Astrocyte of the cerebellum (primary cell): ENCODE measurements around the gene CIART.

Source experiments
- DNase-seq: peaks from one replicate; pipeline ENCODE4 v3.0.0-alpha.2; 2011; ENCODE audit warnings: low read depth
- H3K4me3 ChIP-seq: 2 replicates; pipeline ENCODE4 v1.5.1; 2011; ENCODE audit warnings: mild to moderate bottlenecking, low read depth, low read length, moderate library complexity
- CTCF ChIP-seq: IDR thresholded peaks from 2 replicates; pipeline ENCODE4 v1.5.1; 2012; ENCODE audit warnings: low read length, low read depth, moderate library complexity, mild to moderate bottlenecking; ENCODE audit errors: missing control alignments
- in situ Hi-C: cut with HindIII; loops from 2 replicates; pipeline ENCODE4 v1.10.0; 2017; ENCODE audit warnings: low sequenced_read_pairs

CIART gene

GRCh38 chr1:150256554-150257341, 25.6 kb upstream of the CIART start:
- no peak for DNase-seq
- no peak for TF ChIP-seq CTCF
- H3K4me3 ChIP-seq, result no peak overlapping the region
- in situ Hi-C loops, result no loop called here

- no peak within 1 kb of the TSS for H3K4me3 ChIP-seq
- DNase-seq, result no peak
- in situ Hi-C loops, result no loop called here
- no peak for TF ChIP-seq CTCF
Measured at GRCh38 chr1:150257624-150258585, 24.4 kb upstream of the CIART start, which contains the start of gene CA14. TSS of gene CA14 (plus strand) at chr1:150257774. CDS start at chr1:150258129, 355 bp downstream.

- in situ Hi-C loops, result no loop called here
Measured at GRCh38 chr1:150259217-150259616, 23.1 kb upstream of the CIART start.

GRCh38 chr1:150259758-150260669, 22.3 kb upstream of the CIART start:
- TF ChIP-seq CTCF, result no peak
- no peak overlapping the region for H3K4me3 ChIP-seq
- DNase-seq, result no peak
- in situ Hi-C loops, result no loop called here

More at GRCh38 chr1:150259217-150259616, 23.1 kb upstream of the CIART start:
- DNase-seq, result no peak
- no peak for TF ChIP-seq CTCF
- H3K4me3 ChIP-seq, result no peak overlapping the region

DNA sequence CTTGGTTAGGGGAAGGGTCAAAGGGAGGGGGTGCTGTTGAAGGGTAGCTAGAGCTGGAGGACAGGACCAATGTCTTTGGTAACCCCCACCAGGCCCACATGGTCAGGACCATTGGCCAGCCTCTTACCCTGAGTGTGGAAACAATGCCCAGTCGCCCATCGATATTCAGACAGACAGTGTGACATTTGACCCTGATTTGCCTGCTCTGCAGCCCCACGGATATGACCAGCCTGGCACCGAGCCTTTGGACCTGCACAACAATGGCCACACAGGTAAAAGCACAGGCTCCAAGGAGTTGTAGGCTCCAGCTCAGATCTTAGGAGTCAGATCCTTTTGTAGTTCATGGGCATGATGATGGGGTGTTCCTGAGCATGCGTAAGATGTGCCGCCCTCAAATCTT, 21.0 kb upstream of the CIART start:
- TF ChIP-seq CTCF, result no peak
- no peak overlapping the region for H3K4me3 ChIP-seq
- no peak for DNase-seq
- in situ Hi-C loops, result no loop called here
